Keratinocyte (primary cell): ENCODE data around the gene LPCAT1. TPM values are rescaled to one million over a fixed set of nuclear protein-coding genes. Genes with fewer than 3 reads are reported as not detected.

Source experiments
- DNase-seq: peaks from one replicate; pipeline ENCODE4 v3.0.0-alpha.2; 2011; ENCODE audit warnings: low read depth, missing footprints, low spot score
- FAIRE-seq: peaks from 2 replicates; lab custom pipeline; 2011; peaks lifted over from hg19 to GRCh38; lab: Jason Lieb, UNC
- H2AFZ ChIP-seq: 2 replicates; pipeline ENCODE4 v1.6.0; 2012; ENCODE audit warnings: low read length, control low read depth, inconsistent platforms; ENCODE audit not compliant: control insufficient read depth
- H3K27ac ChIP-seq: 2 replicates; pipeline ENCODE4 v1.5.1; 2011; ENCODE audit warnings: low read length; ENCODE audit not compliant: control insufficient read depth, insufficient read depth
- H3K27me3 ChIP-seq: 3 replicates; pipeline ENCODE4 v1.6.0; 2011; ENCODE audit warnings: low read length; ENCODE audit not compliant: control insufficient read depth, insufficient read depth; ENCODE audit errors: extremely low read depth
- H3K36me3 ChIP-seq, 2 experiments: 2 replicates in 1 of 2; 3 replicates in 1 of 2; pipeline ENCODE4 v1.5.1; 2011; ENCODE audit warnings: low read length in 2 of 2, mild to moderate bottlenecking in 1 of 2; ENCODE audit not compliant: control insufficient read depth in 2 of 2, insufficient read depth in 2 of 2; ENCODE audit errors: extremely low read depth in 1 of 2
- H3K4me1 ChIP-seq: 3 replicates; pipeline ENCODE4 v1.5.1; 2011; ENCODE audit warnings: low read length; ENCODE audit not compliant: control insufficient read depth, insufficient read depth; ENCODE audit errors: extremely low read depth
- H3K4me2 ChIP-seq: 3 replicates; pipeline ENCODE4 v1.6.0; 2011; ENCODE audit warnings: low read depth, low read length; ENCODE audit not compliant: control insufficient read depth, insufficient read depth; ENCODE audit errors: extremely low read depth
- H3K4me3 ChIP-seq, 3 experiments: fragments of 200-600 bp in 1 of 3; sonication (generic) in 1 of 3; 2 replicates in 2 of 3; 3 replicates in 1 of 3; pipeline ENCODE4 v1.5.1; 2011 to 2016; ENCODE audit warnings: low read length in 3 of 3, mild to moderate bottlenecking in 3 of 3, control low read depth in 2 of 3, inconsistent platforms in 1 of 3, low read depth in 1 of 3, mixed read lengths in 1 of 3, mixed run types in 1 of 3, moderate library complexity in 1 of 3; ENCODE audit not compliant: control insufficient read depth in 2 of 3, insufficient read depth in 2 of 3; ENCODE audit errors: extremely low read depth in 1 of 3
- H3K79me2 ChIP-seq: 2 replicates; pipeline ENCODE4 v1.6.0; 2012; ENCODE audit warnings: low read length; ENCODE audit not compliant: control insufficient read depth, insufficient read depth
- H3K9ac ChIP-seq: 3 replicates; pipeline ENCODE4 v1.6.0; 2011; ENCODE audit warnings: low read length; ENCODE audit not compliant: control insufficient read depth, insufficient read depth; ENCODE audit errors: extremely low read depth
- H3K9me1 ChIP-seq: 3 replicates; pipeline ENCODE4 v1.6.0; 2011; ENCODE audit warnings: low read length; ENCODE audit not compliant: control insufficient read depth, insufficient read depth; ENCODE audit errors: extremely low read depth
- H3K9me3 ChIP-seq: 2 replicates; pipeline ENCODE4 v1.5.1; 2012; ENCODE audit warnings: low read depth, low read length; ENCODE audit not compliant: control insufficient read depth
- H4K20me1 ChIP-seq: 3 replicates; pipeline ENCODE4 v1.6.0; 2011; ENCODE audit warnings: low read length; ENCODE audit not compliant: control insufficient read depth, insufficient read depth; ENCODE audit errors: extremely low read depth
- CTCF ChIP-seq, 3 experiments: IDR thresholded peaks in 1 of 3; conservative IDR thresholded peaks in 1 of 3; optimal IDR thresholded peaks in 1 of 3; 2 replicates in 2 of 3; 3 replicates in 1 of 3; pipeline versions ENCODE3 to v1.5.1; 2011; ENCODE audit warnings: low read length in 3 of 3, mild to moderate bottlenecking in 3 of 3, moderate library complexity in 2 of 3, control low read depth in 1 of 3, inconsistent platforms in 1 of 3; ENCODE audit not compliant: insufficient read depth in 2 of 3; ENCODE audit errors: extremely low read depth in 1 of 3
- EZH2 ChIP-seq: IDR thresholded peaks from one replicate; pipeline ENCODE4 v1.6.1; 2012; ENCODE audit warnings: inconsistent platforms, mild to moderate bottlenecking, low read length, moderate library complexity
- dilution Hi-C: fragments of 300-500 bp; cut with MboI; formaldehyde crosslinking; loops from one replicate; pipeline ENCODE4 v1.7.0; 2020; ENCODE audit warnings: low sequenced_read_pairs; ENCODE audit not compliant: extremely low pct_ligation_motif_present
- polyA plus RNA-seq, 5 experiments: library from polyadenylated mRNA; depleted of rRNA in 3 of 5; stranded (reverse) in 3 of 5; stranded (forward) in 1 of 5; unstranded in 1 of 5; fragments of >200 nt; gene quantifications; 1 replicate in 1 of 5; 2 replicates in 3 of 5; 3 replicates in 1 of 5; pipeline versions ENCODE4 v1.2.1 to v1.2.3, GENCODE V29; 2011 to 2012; ENCODE audit warnings: missing spikeins in 2 of 5, low read depth in 1 of 5, low replicate concordance in 1 of 5

The LPCAT1 gene
- polyA plus RNA-seq, 1 donor (not counting 4 experiments of a cell fraction or from before 2014, with no cell fraction given): 32.9 TPM

GRCh38 chr5:1465117-1465516 lies 58.6 kb downstream of the LPCAT1 start:
- H3K36me3 ChIP-seq: peaks cover 21 to 24% of the 10 kb centered on the region in 2 experiments
- no peak overlapping the region for H3K27ac ChIP-seq
- no peak overlapping the region for H2AFZ ChIP-seq
- FAIRE-seq (no peak), DNase-seq (no peak)
- TF ChIP-seq CTCF (optimal IDR thresholded peaks at IDR 0.05 in 1 of 3, IDR thresholded peaks at IDR 0.05 in 1 of 3, conservative IDR thresholded peaks at IDR 0.05 in 1 of 3; ENCODE audit: extremely low read depth in 1 of 3, insufficient read depth in 2 of 3, low read length in 3 of 3): no peak
- TF ChIP-seq EZH2: no peak
- no peak overlapping the region for H3K4me2 ChIP-seq
- no peak overlapping the region for H3K9ac ChIP-seq
- no peaks in the 10 kb centered on the region for H3K27me3 ChIP-seq
- no peak overlapping the region for H3K4me3 ChIP-seq
- dilution Hi-C loops: no loop called here
- H3K4me1 ChIP-seq: peaks cover under 1% of the 10 kb centered on the region
- no peaks in the 10 kb centered on the region for H4K20me1 ChIP-seq
- no peaks in the 10 kb centered on the region for H3K79me2 ChIP-seq
- H3K9me1 ChIP-seq: no peaks in the 10 kb centered on the region
- peaks cover 3% of the 10 kb centered on the region for H3K9me3 ChIP-seq

GRCh38 chr5:1464511-1464910 lies 59.2 kb downstream of the LPCAT1 start:
- dilution Hi-C loops: no loop called here
- no peak for FAIRE-seq
- TF ChIP-seq EZH2 (no peak), CTCF (optimal IDR thresholded peaks at IDR 0.05 in 1 of 3, IDR thresholded peaks at IDR 0.05 in 1 of 3, conservative IDR thresholded peaks at IDR 0.05 in 1 of 3; ENCODE audit: extremely low read depth in 1 of 3, insufficient read depth in 2 of 3, low read length in 3 of 3) (no peak)

More at GRCh38 chr5:1464511-1464910, 59.2 kb downstream of the LPCAT1 start:
- Histone ChIP-seq H3K4me3 (no peak overlapping the region), H2AFZ (no peak overlapping the region), H3K9ac (no peak overlapping the region), H3K36me3 (peaks cover 21 to 24% of the 10 kb centered on the region in 2 experiments), H3K9me1 (no peaks in the 10 kb centered on the region), H3K4me1 (no peaks in the 10 kb centered on the region), H3K9me3 (peaks cover 3% of the 10 kb centered on the region), H3K27me3 (no peaks in the 10 kb centered on the region), H3K79me2 (no peaks in the 10 kb centered on the region), H3K27ac (no peak overlapping the region), H4K20me1 (no peaks in the 10 kb centered on the region), H3K4me2 (no peak overlapping the region)
- DNase-seq: no peak
